Renal pelvis (tissue), 4 donors: ENCODE measurements around the gene ZCCHC8. TPM values are rescaled to one million over a fixed set of nuclear protein-coding genes. Genes with fewer than 3 reads are reported as not detected.
"Not testable (repeated sequence)": the region's sequence is repeated elsewhere in the genome, so short reads cannot be mapped to it uniquely, and the experiment has no call there.

ENCODE experiments used
- DNase-seq: peaks from one replicate; pipeline ENCODE4 v3.0.0-alpha.2; 2013
- polyA plus RNA-seq, 3 donors: library from polyadenylated mRNA; unstranded; fragments of 120-200 nt; gene quantifications; one replicate each; pipeline ENCODE4 v1.2.1, GENCODE V29; 2013; ENCODE audit not compliant: insufficient read length in 3 of 3

The ZCCHC8 gene
- polyA plus RNA-seq, 3 donors, result 34.3 to 50.3 (median 44.8) TPM

- DNase-seq, result no peak
These were observed 65.5 kb downstream of the ZCCHC8 start for GRCh38 chr12:122435186-122435585.

- not testable (repeated sequence) for DNase-seq
These were observed 71.7 kb downstream of the ZCCHC8 start for GRCh38 chr12:122429043-122429442.

GRCh38 chr12:122427403-122427802 lies 73.3 kb downstream of the ZCCHC8 start:
- DNase-seq, result no peak

GRCh38 chr12:122423258-122424165 lies 77.2 kb downstream of the ZCCHC8 start:
- no peak for DNase-seq

- DNase-seq, result no peak
These were observed 77.9 kb downstream of the ZCCHC8 start for GRCh38 chr12:122422730-122423257.

GRCh38 chr12:122421821-122422729 lies 78.7 kb downstream of the ZCCHC8 start, which contains the start of gene CLIP1:
TSS of gene CLIP1 (minus strand) at chr12:122422669. CDS start at chr12:122380452, 42,217 bp downstream.
- DNase-seq, result no peak

Other genes with a start within 250 kb of the ZCCHC8 start
- gene VPS33A, start 234.4 kb downstream of the ZCCHC8 start, polyA plus RNA-seq, result 10 to 100 TPM; 16.2 to 23.5 (median 18.2) TPM
- 10 to 100 TPM; 35.9 to 44.5 (median 40.6) TPM for gene CLIP1, start 78.3 kb downstream of the ZCCHC8 start, polyA plus RNA-seq
- 100 to 1,000 TPM; 193 to 238 (median 196) TPM for gene RSRC2, start 26.0 kb upstream of the ZCCHC8 start, polyA plus RNA-seq
- 10 to 100 TPM; 31.8 to 58.3 (median 55.1) TPM for gene KNTC1, start 26.3 kb upstream of the ZCCHC8 start, polyA plus RNA-seq
- under 1 TPM; 0.40 to 0.70 (median 0.51) TPM for gene HCAR2, start 202.4 kb upstream of the ZCCHC8 start, polyA plus RNA-seq
- under 1 TPM; 0.10 to 0.40 (median 0.26) TPM for gene HCAR3, start 215.9 kb upstream of the ZCCHC8 start, polyA plus RNA-seq
- 1 to 10 TPM; 2.5 to 3.3 (median 2.6) TPM for gene HCAR1, start 229.9 kb upstream of the ZCCHC8 start, polyA plus RNA-seq